Measurements from ENCODE around the gene REXO5. TPM values are rescaled to one million over a fixed set of nuclear protein-coding genes. Genes with fewer than 3 reads are reported as not detected.

REXO5 gene
- total RNA-seq, 4 donors from 2014 or later: 3.5 to 9.1 (median 3.9) TPM

DNA sequence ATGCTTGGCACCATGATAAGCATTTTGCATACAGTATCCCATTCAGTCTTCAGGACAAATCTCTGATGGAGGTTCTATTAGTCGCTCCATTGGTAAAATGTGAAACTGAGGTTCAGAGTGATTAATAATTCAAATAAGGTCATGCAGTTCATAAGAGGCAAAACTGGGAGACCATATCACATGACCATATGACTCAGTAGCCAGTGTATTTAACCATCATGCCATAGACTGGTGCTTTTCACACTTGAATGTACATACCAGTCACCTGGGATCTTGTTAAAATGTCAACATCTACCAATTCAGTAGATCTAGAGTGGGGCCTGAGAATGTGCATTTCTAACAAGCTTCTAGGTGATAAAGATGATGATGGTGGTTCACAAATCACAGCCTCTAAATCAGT is 38.2 kb upstream of the REXO5 start:
- H3K4me1 ChIP-seq: peaks cover 10% of the 10 kb centered on the region
- TF ChIP-seq CTCF (IDR thresholded peaks at IDR 0.05): no peak
- TF ChIP-seq EP300 (IDR thresholded peaks at IDR 0.05): no peak
- no peak for TF ChIP-seq POLR2A (IDR thresholded peaks at IDR 0.05)
- TF ChIP-seq POLR2AphosphoS5 (IDR thresholded peaks at IDR 0.05): no peak
- no peak overlapping the region for H3K4me3 ChIP-seq
- DNase-seq (ENCODE audit: low spot score in 2 of 2): no peak
- H3K36me3 ChIP-seq: no peaks in the 10 kb centered on the region
- WGBS: 100% methylated on average over 1 of the region's 1 CpG
- H3K27me3 ChIP-seq: no peaks in the 10 kb centered on the region
- no peaks in the 10 kb centered on the region for H3K9me3 ChIP-seq
- H3K27ac ChIP-seq: no peak overlapping the region

- H3K27me3 ChIP-seq: no peaks in the 10 kb centered on the region
- peaks cover 7% of the 10 kb centered on the region for H3K4me1 ChIP-seq
- no peaks in the 10 kb centered on the region for H3K36me3 ChIP-seq
- no peak overlapping the region for H3K27ac ChIP-seq
- no peaks in the 10 kb centered on the region for H3K9me3 ChIP-seq
- TF ChIP-seq POLR2A (IDR thresholded peaks at IDR 0.05) (no peak), POLR2AphosphoS5 (IDR thresholded peaks at IDR 0.05) (no peak), CTCF (IDR thresholded peaks at IDR 0.05) (no peak), EP300 (IDR thresholded peaks at IDR 0.05) (no peak)
- 54% methylated on average over 1 of the region's 1 CpG for WGBS
- no peak for DNase-seq (ENCODE audit: low spot score in 2 of 2)
- no peak overlapping the region for H3K4me3 ChIP-seq
Observed at GRCh38 chr16:20768818-20769217, 37.5 kb upstream of the REXO5 start.

DNA sequence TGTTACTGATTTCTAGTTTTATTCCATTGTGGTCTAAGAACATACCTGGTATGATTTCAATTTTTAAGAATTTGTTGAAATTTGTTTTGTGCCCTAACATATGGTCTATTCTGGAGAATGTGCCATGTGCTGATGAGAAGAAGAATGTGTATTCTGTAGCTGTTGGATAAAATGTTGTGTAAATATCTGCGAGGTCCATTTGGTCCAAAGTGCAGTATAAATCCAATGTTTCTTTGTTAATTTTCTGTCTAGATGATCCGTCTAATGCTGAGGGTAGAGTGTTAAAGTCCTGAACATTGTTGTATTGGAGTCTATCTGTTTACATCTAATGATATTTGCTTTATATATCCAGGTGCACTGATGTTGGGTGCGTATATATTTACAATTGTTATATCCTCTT is 32.6 kb upstream of the REXO5 start:
- Histone ChIP-seq H3K4me3 (no peak overlapping the region), H3K4me1 (no peaks in the 10 kb centered on the region), H3K27ac (no peak overlapping the region), H3K9me3 (no peaks in the 10 kb centered on the region), H3K36me3 (no peaks in the 10 kb centered on the region), H3K27me3 (no peaks in the 10 kb centered on the region)
- TF ChIP-seq POLR2A (IDR thresholded peaks at IDR 0.05) (no peak), CTCF (IDR thresholded peaks at IDR 0.05) (no peak), EP300 (IDR thresholded peaks at IDR 0.05) (no peak), POLR2AphosphoS5 (IDR thresholded peaks at IDR 0.05) (no peak)
- no peak for DNase-seq (ENCODE audit: low spot score in 2 of 2)
- 97% methylated on average over 3 of the region's 3 CpGs for WGBS

DNA sequence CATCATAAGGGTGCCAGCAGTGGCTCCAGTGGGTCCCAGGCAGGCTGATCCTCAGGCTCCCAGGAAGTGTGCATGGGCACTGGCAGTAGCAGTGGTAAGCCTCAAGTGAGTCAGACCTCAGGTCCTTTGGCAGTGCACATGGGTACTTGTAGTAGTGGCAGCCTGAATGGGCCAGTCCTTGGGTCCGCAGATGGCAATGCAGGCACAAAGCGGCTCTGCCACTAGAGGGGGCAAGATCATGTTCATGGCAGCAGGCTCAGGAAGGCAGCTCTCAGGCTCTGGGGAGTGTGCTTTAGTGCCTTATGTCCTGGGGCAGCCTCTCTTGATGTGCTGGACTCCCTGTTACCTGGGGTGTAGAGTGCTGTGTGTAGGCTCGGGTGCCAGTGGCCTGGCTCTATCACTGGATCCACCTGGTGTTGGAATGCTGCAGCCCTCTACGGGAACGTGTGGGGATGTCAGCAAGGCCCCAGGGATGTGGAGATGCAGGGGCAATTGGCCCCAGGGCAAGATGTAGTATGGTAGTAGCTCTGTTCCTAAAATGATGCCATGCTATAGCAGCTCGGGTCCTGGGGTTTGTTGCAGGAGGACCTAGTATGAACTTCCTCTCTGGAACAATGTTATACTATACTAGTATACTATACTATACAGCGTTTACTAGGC is 31.5 kb upstream of the REXO5 start:
- TF ChIP-seq CTCF (IDR thresholded peaks at IDR 0.05): peak in 1 of 2 donors; percentile 58
- TF ChIP-seq POLR2AphosphoS5 (IDR thresholded peaks at IDR 0.05): no peak
- no peaks in the 10 kb centered on the region for H3K9me3 ChIP-seq
- no peaks in the 10 kb centered on the region for H3K4me1 ChIP-seq
- no peaks in the 10 kb centered on the region for H3K27me3 ChIP-seq
- H3K36me3 ChIP-seq: peaks cover 2% of the 10 kb centered on the region
- no peak for DNase-seq (ENCODE audit: low spot score in 2 of 2)
- H3K27ac ChIP-seq: no peak overlapping the region
- H3K4me3 ChIP-seq: no peak overlapping the region
- 71% methylated on average over 3 of the region's 7 CpGs for WGBS

- peaks cover 4% of the 10 kb centered on the region for H3K36me3 ChIP-seq
- DNase-seq (ENCODE audit: low spot score in 2 of 2): no peak
- no peaks in the 10 kb centered on the region for H3K4me1 ChIP-seq
- H3K4me3 ChIP-seq: no peak overlapping the region
- H3K27me3 ChIP-seq: no peaks in the 10 kb centered on the region
- 84% methylated on average over 1 of the region's 1 CpG for WGBS
- H3K27ac ChIP-seq: no peak overlapping the region
- TF ChIP-seq POLR2A (IDR thresholded peaks at IDR 0.05) (no peak), CTCF (IDR thresholded peaks at IDR 0.05) (no peak), EP300 (IDR thresholded peaks at IDR 0.05) (no peak), POLR2AphosphoS5 (IDR thresholded peaks at IDR 0.05) (no peak)
- no peaks in the 10 kb centered on the region for H3K9me3 ChIP-seq
Observed at GRCh38 chr16:20781697-20782096, 24.6 kb upstream of the REXO5 start.
